ENCODE measurements around the gene ST8SIA4.

DNA sequence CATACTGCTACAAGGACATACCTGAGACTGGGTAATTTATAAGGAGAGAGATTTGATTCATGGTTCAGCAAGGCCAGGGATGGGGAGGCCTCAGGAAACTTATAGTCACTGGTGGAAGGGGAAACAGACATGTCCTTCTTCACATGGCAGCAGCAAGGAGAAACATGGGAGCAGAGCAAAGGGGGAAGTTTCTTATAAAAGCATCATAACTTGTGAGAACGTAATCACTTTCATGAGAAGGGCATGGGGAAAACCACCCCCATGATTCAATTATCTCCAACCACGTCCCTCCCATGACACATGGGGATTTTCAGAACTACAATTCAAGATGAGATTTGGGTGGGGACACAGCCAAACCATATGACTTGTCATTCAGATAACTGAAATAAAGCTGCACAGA is 100.9 kb downstream of the ST8SIA4 start:
- TF ChIP-seq, protein P1, sequence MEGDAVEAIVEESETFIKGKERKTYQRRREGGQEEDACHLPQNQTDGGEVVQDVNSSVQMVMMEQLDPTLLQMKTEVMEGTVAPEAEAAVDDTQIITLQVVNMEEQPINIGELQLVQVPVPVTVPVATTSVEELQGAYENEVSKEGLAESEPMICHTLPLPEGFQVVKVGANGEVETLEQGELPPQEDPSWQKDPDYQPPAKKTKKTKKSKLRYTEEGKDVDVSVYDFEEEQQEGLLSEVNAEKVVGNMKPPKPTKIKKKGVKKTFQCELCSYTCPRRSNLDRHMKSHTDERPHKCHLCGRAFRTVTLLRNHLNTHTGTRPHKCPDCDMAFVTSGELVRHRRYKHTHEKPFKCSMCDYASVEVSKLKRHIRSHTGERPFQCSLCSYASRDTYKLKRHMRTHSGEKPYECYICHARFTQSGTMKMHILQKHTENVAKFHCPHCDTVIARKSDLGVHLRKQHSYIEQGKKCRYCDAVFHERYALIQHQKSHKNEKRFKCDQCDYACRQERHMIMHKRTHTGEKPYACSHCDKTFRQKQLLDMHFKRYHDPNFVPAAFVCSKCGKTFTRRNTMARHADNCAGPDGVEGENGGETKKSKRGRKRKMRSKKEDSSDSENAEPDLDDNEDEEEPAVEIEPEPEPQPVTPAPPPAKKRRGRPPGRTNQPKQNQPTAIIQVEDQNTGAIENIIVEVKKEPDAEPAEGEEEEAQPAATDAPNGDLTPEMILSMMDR (IDR thresholded peaks at IDR 0.05; ENCODE audit: low read depth, low read length, poor library complexity, severe bottlenecking): no peak
- no peak for TF ChIP-seq EZH2phosphoT487 (IDR thresholded peaks at IDR 0.05; ENCODE audit: borderline replicate concordance, low read length)

Data from DOHH2 (cell line).